SK-N-SH (cell line): ENCODE results near the gene HPN. TPM values are rescaled to one million over a fixed set of nuclear protein-coding genes. Genes with fewer than 3 reads are reported as not detected.

Experiments
- CTCF ChIA-PET: fragments of 300-600, 350-600 bp; formaldehyde crosslinking; extraction: SDS; loops from one replicate; lab custom pipeline; 2021; lab: Yijun Ruan, JAX
- POLR2A ChIA-PET: fragments of 350-600 bp; sonication (Branson Sonifier 250); formaldehyde crosslinking; extraction: SDS; loops from one replicate; lab custom pipeline; 2020; ENCODE audit warnings: antibody characterized with exemption, inconsistent platforms; lab: Yijun Ruan, JAX
- DNase-seq: peaks from one replicate; pipeline ENCODE4 v3.0.0; 2012
- H2AFZ ChIP-seq: fragments of 200-600 bp; sonication (generic); 2 replicates; pipeline ENCODE4 v1.8.1; 2016; ENCODE audit warnings: antibody characterized with exemption, mild to moderate bottlenecking, low read depth
- H3F3A ChIP-seq: fragments of 200-600 bp; sonication (generic); replicated peaks from 2 replicates; pipeline ENCODE3; 2016; ENCODE audit warnings: antibody characterized with exemption, mild to moderate bottlenecking; ENCODE audit not compliant: insufficient read depth
- H3K27ac ChIP-seq, 2 experiments: fragments of 200-500 bp in 1 of 2; fragments of 200-600 bp in 1 of 2; sonication (Bioruptor generic) in 1 of 2; sonication (generic), shearing (Covaris generic) in 1 of 2; 2 replicates each; pipeline versions ENCODE4 v1.5.1 to v1.6.1; 2014 to 2016; ENCODE audit warnings: low read depth in 2 of 2, inconsistent platforms in 1 of 2, low read length in 1 of 2, mild to moderate bottlenecking in 1 of 2, mixed read lengths in 1 of 2
- H3K27me3 ChIP-seq: fragments of 200-600 bp; sonication (generic), shearing (Covaris generic); 2 replicates; pipeline ENCODE4 v1.6.1; 2016; ENCODE audit warnings: mixed run types; ENCODE audit not compliant: insufficient read depth
- H3K36me3 ChIP-seq, 2 experiments: fragments of 200-500 bp in 1 of 2; fragments of 200-600 bp in 1 of 2; sonication (Bioruptor generic) in 1 of 2; sonication (generic) in 1 of 2; replicated peaks in 1 of 2; 2 replicates each; pipeline versions ENCODE3 to v1.5.1; 2014 to 2016; ENCODE audit warnings: low read length in 1 of 2, mild to moderate bottlenecking in 1 of 2; ENCODE audit not compliant: insufficient read depth in 2 of 2, control insufficient read depth in 1 of 2
- H3K4me1 ChIP-seq, 2 experiments: fragments of 200-500 bp in 1 of 2; fragments of 200-600 bp in 1 of 2; sonication (Bioruptor generic) in 1 of 2; sonication (generic), shearing (Covaris generic) in 1 of 2; 2 replicates each; pipeline versions ENCODE4 v1.5.1 to v1.6.1; 2014 to 2016; ENCODE audit warnings: low read depth in 1 of 2, low read length in 1 of 2, mixed run types in 1 of 2; ENCODE audit not compliant: insufficient read depth in 2 of 2, control insufficient read depth in 1 of 2
- H3K4me2 ChIP-seq: fragments of 200-600 bp; sonication (generic), shearing (Covaris generic); 2 replicates; pipeline ENCODE4 v1.6.1; 2017; ENCODE audit warnings: mixed run types
- H3K4me3 ChIP-seq, 2 experiments: fragments of 200-500 bp in 1 of 2; fragments of 200-600 bp in 1 of 2; sonication (Bioruptor generic) in 1 of 2; sonication (generic), shearing (Covaris generic) in 1 of 2; 2 replicates each; pipeline versions ENCODE4 v1.5.1 to v1.8.1; 2014 to 2016; ENCODE audit warnings: low read depth in 2 of 2, inconsistent platforms in 1 of 2, low read length in 1 of 2, mild to moderate bottlenecking in 1 of 2, mixed read lengths in 1 of 2, moderate library complexity in 1 of 2
- H3K79me2 ChIP-seq: fragments of 200-600 bp; sonication (generic); 2 replicates; pipeline ENCODE4 v1.8.1; 2017; ENCODE audit warnings: mild to moderate bottlenecking; ENCODE audit not compliant: insufficient read depth
- H3K9ac ChIP-seq: fragments of 200-600 bp; sonication (generic); 2 replicates; pipeline ENCODE4 v1.6.1; 2017; ENCODE audit warnings: mixed run types
- H3K9me2 ChIP-seq: fragments of 200-600 bp; sonication (generic); 2 replicates; pipeline ENCODE4 v1.6.1; 2017; ENCODE audit warnings: mixed run types
- H3K9me3 ChIP-seq: fragments of 200-600 bp; sonication (generic); 2 replicates; pipeline ENCODE4 v1.6.1; 2017; ENCODE audit warnings: mixed run types, mild to moderate bottlenecking, moderate library complexity
- H4K20me1 ChIP-seq: fragments of 200-600 bp; sonication (generic); 2 replicates; pipeline ENCODE4 v1.6.1; 2017; ENCODE audit warnings: mild to moderate bottlenecking, mixed run types; ENCODE audit not compliant: insufficient read depth
- CHD2 ChIP-seq: fragments of 150-350 bp; IDR thresholded peaks from 2 replicates; pipeline ENCODE4 v1.6.1; 2018; ENCODE audit warnings: low read length; ENCODE audit not compliant: partially characterized antibody
- ELF1 ChIP-seq: IDR thresholded peaks from 2 replicates; pipeline ENCODE4 v1.4.0; 2012
- EP300 ChIP-seq, 2 experiments: IDR thresholded peaks; 2 replicates each; pipeline versions ENCODE4 v1.4.0 to v1.6.1; 2012; ENCODE audit warnings: borderline replicate concordance in 1 of 2, low read depth in 1 of 2, low read length in 1 of 2
- FOSL2 ChIP-seq: IDR thresholded peaks from 2 replicates; pipeline ENCODE4 v1.4.0; 2012; ENCODE audit warnings: low read depth, mild to moderate bottlenecking, moderate library complexity, borderline replicate concordance
- FOXJ3 ChIP-seq: sonication (generic); formaldehyde crosslinking; IDR thresholded peaks from 2 replicates; pipeline ENCODE4 v1.5.1; 2020; ENCODE audit warnings: mild to moderate bottlenecking, missing genetic modification reagents
- FOXM1 ChIP-seq: IDR thresholded peaks from 2 replicates; pipeline ENCODE4 v1.4.0; 2012; ENCODE audit warnings: low read depth, mild to moderate bottlenecking
- GABPA ChIP-seq: IDR thresholded peaks from 2 replicates; pipeline ENCODE4 v1.4.0; 2012; ENCODE audit warnings: low read depth, mild to moderate bottlenecking
- JUND ChIP-seq: IDR thresholded peaks from 2 replicates; pipeline ENCODE4 v1.4.0; 2012
- MAX ChIP-seq: IDR thresholded peaks from 2 replicates; pipeline ENCODE4 v1.4.0; 2012; ENCODE audit warnings: low read depth
- MEF2A ChIP-seq: IDR thresholded peaks from 2 replicates; pipeline ENCODE4 v1.4.0; 2012; ENCODE audit warnings: low read depth, borderline replicate concordance
- MXI1 ChIP-seq: IDR thresholded peaks from 2 replicates; pipeline ENCODE4 v1.6.1; 2012; ENCODE audit warnings: mild to moderate bottlenecking, low read depth, low read length, improper control_type of control experiment
- NFIC ChIP-seq: IDR thresholded peaks from 2 replicates; pipeline ENCODE4 v1.4.0; 2012; ENCODE audit warnings: borderline replicate concordance
- RAD21 ChIP-seq: IDR thresholded peaks from 2 replicates; pipeline ENCODE4 v1.6.1; 2012; ENCODE audit warnings: mild to moderate bottlenecking, low read length
- RCOR1 ChIP-seq: fragments of 150-350 bp; IDR thresholded peaks from 2 replicates; pipeline ENCODE4 v1.6.1; 2017; ENCODE audit warnings: antibody characterized with exemption, low read length
- RXRA ChIP-seq: IDR thresholded peaks from 2 replicates; pipeline ENCODE4 v1.4.0; 2012; ENCODE audit warnings: low read depth, mild to moderate bottlenecking, borderline replicate concordance
- SMC3 ChIP-seq: IDR thresholded peaks from 2 replicates; pipeline ENCODE4 v1.6.1; 2012; ENCODE audit warnings: low read depth, low read length, improper control_type of control experiment
- TCF12 ChIP-seq: IDR thresholded peaks from 2 replicates; pipeline ENCODE4 v1.4.0; 2012
- TEAD4 ChIP-seq: IDR thresholded peaks from 2 replicates; pipeline ENCODE4 v1.4.0; 2012; ENCODE audit warnings: mild to moderate bottlenecking, borderline replicate concordance; ENCODE audit not compliant: insufficient read depth
- YY1 ChIP-seq: IDR thresholded peaks from 2 replicates; pipeline ENCODE4 v1.4.0; 2012; ENCODE audit warnings: low read depth, mild to moderate bottlenecking
- WGBS: methylation state at CpG from one replicate; pipeline ENCODE4 v1.1.6; 2017; ENCODE audit warnings: low lambda C conversion rate; 5-methylcytosine and 5-hydroxymethylcytosine counted together
- polyA plus RNA-seq, 3 experiments: library from polyadenylated mRNA; depleted of rRNA; stranded (reverse); fragments of >200 nt; gene quantifications; 2 replicates each; pipeline ENCODE4 v1.2.3, GENCODE V29; 2012
- TF ChIP-seq, protein P1 (sequence below): IDR thresholded peaks from 2 replicates; pipeline ENCODE4; 2012
- TF ChIP-seq, protein P2 (sequence below): IDR thresholded peaks from 2 replicates; pipeline ENCODE4 v1.4.0; 2012; ENCODE audit warnings: low read depth, borderline replicate concordance
- TF ChIP-seq, protein P3 (sequence below): fragments of 150-350 bp; IDR thresholded peaks from 2 replicates; pipeline ENCODE4 v1.6.1; 2017; ENCODE audit warnings: antibody characterized with exemption, low read length, low read depth, borderline replicate concordance

Gene HPN
- polyA plus RNA-seq, 1 of the 3 experiments (the other 2 are of a cell fraction) = 0.05 TPM

DNA sequence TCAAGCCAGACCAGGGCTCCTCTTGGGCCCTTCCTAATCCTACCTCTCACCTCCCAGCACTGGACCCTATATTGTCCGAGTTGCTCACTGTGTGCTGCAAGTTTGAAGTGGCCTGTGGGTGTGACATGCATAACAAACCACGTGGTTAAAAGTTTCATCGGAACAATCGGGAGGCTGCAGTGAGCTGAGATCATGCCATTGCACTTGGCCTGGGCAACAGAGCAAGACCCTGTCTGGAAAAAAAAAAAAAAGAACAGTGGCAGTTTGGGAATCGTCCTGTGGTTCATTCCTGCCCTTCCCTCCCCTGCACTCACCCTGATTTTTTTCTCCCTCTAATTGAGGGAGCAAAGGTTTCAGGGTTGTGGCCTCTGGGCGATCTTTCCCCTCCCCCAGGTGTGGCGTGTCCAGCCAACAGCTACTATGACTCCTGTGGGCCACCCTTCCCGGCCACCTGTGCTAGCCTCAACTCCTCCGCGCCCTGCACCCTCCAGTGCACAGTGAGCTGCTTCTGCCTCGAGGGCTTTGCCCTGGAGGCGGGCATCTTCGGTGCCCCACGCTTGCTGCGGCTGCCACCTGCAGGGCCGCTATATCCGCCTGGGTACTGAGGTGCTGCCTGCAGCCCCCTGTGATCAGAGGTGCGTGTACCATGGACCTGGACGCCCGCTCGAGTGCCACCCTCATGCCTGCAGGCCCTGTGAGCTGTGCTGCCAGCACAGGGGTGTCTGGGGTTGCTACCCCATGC is 57.8 kb downstream of the HPN start:
- WGBS = 72% methylated on average over 18 of the region's 21 CpGs
- POLR2A ChIA-PET = no interaction called here
- no peaks in the 10 kb centered on the region for H3K36me3 ChIP-seq

DNA sequence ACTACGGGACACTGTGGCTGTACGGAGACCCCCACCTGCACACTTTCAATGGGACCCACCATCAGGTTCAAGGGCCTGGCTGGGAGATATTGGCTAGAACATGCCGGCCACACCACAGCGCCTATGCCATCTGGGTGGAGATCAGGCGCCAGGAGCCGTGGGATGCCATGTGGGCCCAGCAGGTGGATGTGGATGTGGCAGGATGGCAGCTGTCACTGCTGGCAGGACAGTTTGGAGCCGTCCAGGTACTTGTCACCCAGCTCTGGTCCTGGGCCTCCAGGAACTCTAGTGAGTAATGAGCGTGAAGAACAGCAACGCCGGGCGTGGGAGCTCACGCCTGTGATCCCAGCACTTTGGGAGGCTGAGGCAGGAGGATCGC is 58.4 kb downstream of the HPN start:
- POLR2A ChIA-PET = no interaction called here
- no peaks in the 10 kb centered on the region for H3K27me3 ChIP-seq
- no peak overlapping the region for H2AFZ ChIP-seq
- H3F3A ChIP-seq = no peaks in the 10 kb centered on the region
- H3K9ac ChIP-seq = no peak overlapping the region
- no peaks in the 10 kb centered on the region; a peak in 1 of 4 replicates for H3K4me1 ChIP-seq
- no peaks in the 10 kb centered on the region for H4K20me1 ChIP-seq
- WGBS = 89% methylated on average over 8 of the region's 13 CpGs
- H3K27ac ChIP-seq = no peak overlapping the region
- no peaks in the 10 kb centered on the region for H3K36me3 ChIP-seq
- no peak overlapping the region for H3K4me3 ChIP-seq
- no peaks in the 10 kb centered on the region for H3K9me2 ChIP-seq
- CTCF ChIA-PET = interaction anchor here (0.9 to 5.2 kb wide), 7 partner anchors 8 to 55 kb away, joined by 3 to 27 read pairs (median 8); partner anchors contain the start of gene LGI4
- H3K4me2 ChIP-seq = no peak overlapping the region
- no peaks in the 10 kb centered on the region for H3K79me2 ChIP-seq
- H3K9me3 ChIP-seq = no peaks in the 10 kb centered on the region
- DNase-seq = no peak
- TF ChIP-seq FOSL2 (no peak), YY1 (no peak), TCF12 (no peak), EP300 (IDR thresholded peaks at IDR 0.05; ENCODE audit: borderline replicate concordance in 1 of 2, low read depth in 1 of 2, low read length in 1 of 2) (no peak), TEAD4 (no peak), GABPA (no peak), ELF1 (no peak), CHD2 (no peak), SMC3 (no peak), MEF2A (no peak), JUND (no peak), RXRA (no peak), RAD21 (no peak)
- TF ChIP-seq, protein P1, sequence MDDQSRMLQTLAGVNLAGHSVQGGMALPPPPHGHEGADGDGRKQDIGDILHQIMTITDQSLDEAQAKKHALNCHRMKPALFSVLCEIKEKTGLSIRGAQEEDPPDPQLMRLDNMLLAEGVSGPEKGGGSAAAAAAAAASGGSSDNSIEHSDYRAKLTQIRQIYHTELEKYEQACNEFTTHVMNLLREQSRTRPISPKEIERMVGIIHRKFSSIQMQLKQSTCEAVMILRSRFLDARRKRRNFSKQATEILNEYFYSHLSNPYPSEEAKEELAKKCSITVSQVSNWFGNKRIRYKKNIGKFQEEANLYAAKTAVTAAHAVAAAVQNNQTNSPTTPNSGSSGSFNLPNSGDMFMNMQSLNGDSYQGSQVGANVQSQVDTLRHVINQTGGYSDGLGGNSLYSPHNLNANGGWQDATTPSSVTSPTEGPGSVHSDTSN = no peak
- TF ChIP-seq, protein P2, sequence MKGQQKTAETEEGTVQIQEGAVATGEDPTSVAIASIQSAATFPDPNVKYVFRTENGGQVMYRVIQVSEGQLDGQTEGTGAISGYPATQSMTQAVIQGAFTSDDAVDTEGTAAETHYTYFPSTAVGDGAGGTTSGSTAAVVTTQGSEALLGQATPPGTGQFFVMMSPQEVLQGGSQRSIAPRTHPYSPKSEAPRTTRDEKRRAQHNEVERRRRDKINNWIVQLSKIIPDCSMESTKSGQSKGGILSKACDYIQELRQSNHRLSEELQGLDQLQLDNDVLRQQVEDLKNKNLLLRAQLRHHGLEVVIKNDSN = no peak
- TF ChIP-seq, protein P3, sequence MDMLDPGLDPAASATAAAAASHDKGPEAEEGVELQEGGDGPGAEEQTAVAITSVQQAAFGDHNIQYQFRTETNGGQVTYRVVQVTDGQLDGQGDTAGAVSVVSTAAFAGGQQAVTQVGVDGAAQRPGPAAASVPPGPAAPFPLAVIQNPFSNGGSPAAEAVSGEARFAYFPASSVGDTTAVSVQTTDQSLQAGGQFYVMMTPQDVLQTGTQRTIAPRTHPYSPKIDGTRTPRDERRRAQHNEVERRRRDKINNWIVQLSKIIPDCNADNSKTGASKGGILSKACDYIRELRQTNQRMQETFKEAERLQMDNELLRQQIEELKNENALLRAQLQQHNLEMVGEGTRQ = no peak

More for the DNA sequence above, 57.8 kb downstream of the HPN start:
- Histone ChIP-seq H3K79me2 (no peaks in the 10 kb centered on the region), H3K27ac (no peak overlapping the region), H3K4me2 (no peak overlapping the region), H2AFZ (no peak overlapping the region), H4K20me1 (no peaks in the 10 kb centered on the region), H3K27me3 (no peaks in the 10 kb centered on the region), H3K4me3 (no peak overlapping the region), H3K9ac (no peak overlapping the region), H3F3A (no peaks in the 10 kb centered on the region), H3K9me2 (no peaks in the 10 kb centered on the region), H3K9me3 (no peaks in the 10 kb centered on the region), H3K4me1 (no peaks in the 10 kb centered on the region; a peak in 1 of 4 replicates)
- DNase-seq = no peak
- CTCF ChIA-PET = interaction anchor here (0.9 to 5.2 kb wide), 8 partner anchors 10 to 70 kb away, joined by 3 to 27 read pairs (median 5); partner anchors contain the start of gene LGI4
- no peak for TF ChIP-seq FOXM1
- TF ChIP-seq NFIC = no peak
- TF ChIP-seq, protein P1 = no peak
- TF ChIP-seq SMC3 = no peak
- no peak for TF ChIP-seq FOXJ3
- no peak for TF ChIP-seq FOSL2
- TF ChIP-seq MXI1 = no peak
- no peak for TF ChIP-seq TEAD4
- TF ChIP-seq RCOR1 = no peak
- TF ChIP-seq, protein P3 = no peak
- no peak for TF ChIP-seq MAX
